Left forelimb (tissue), 1 donor: Measurements from ENCODE around the gene RFX3.

ENCODE experiments used
- DNase-seq: peaks from one replicate; pipeline ENCODE4 v3.0.0-alpha.2; 2018; ENCODE audit warnings: low spot score

RFX3 gene

GRCh38 chr9:3277200-3277599, 248.6 kb downstream of the RFX3 start:
- DNase-seq: no peak

- no peak for DNase-seq
Measured at GRCh38 chr9:3271581-3271980, 254.2 kb downstream of the RFX3 start.

GRCh38 chr9:3271157-3271556, 254.6 kb downstream of the RFX3 start:
- no peak for DNase-seq

- DNase-seq: no peak
Measured at GRCh38 chr9:3268223-3268622, 257.6 kb downstream of the RFX3 start.

- DNase-seq: no peak
Measured at GRCh38 chr9:3263698-3264097, 262.1 kb downstream of the RFX3 start.

- DNase-seq: no peak
Measured at GRCh38 chr9:3262826-3263529, 262.8 kb downstream of the RFX3 start.

- DNase-seq: no peak
Measured at GRCh38 chr9:3261484-3261883, 264.3 kb downstream of the RFX3 start.

- no peak for DNase-seq
Measured at GRCh38 chr9:3256571-3257330, 269.1 kb downstream of the RFX3 start.

- no peak for DNase-seq
Measured at GRCh38 chr9:3251309-3251708, 274.5 kb downstream of the RFX3 start.

- no peak for DNase-seq
Measured at GRCh38 chr9:3250741-3251140, 275.1 kb downstream of the RFX3 start.

- no peak for DNase-seq
Measured at GRCh38 chr9:3247211-3247610, 278.6 kb downstream of the RFX3 start.

GRCh38 chr9:3246241-3246640, 279.6 kb downstream of the RFX3 start:
- no peak for DNase-seq

GRCh38 chr9:3244963-3245653, 280.7 kb downstream of the RFX3 start:
- DNase-seq: no peak

- DNase-seq: no peak
Measured at GRCh38 chr9:3243683-3244082, 282.1 kb downstream of the RFX3 start.

GRCh38 chr9:3241290-3241689, 284.5 kb downstream of the RFX3 start:
- no peak for DNase-seq

GRCh38 chr9:3240656-3241268, 285.0 kb downstream of the RFX3 start:
- DNase-seq: no peak

GRCh38 chr9:3239240-3239639, 286.6 kb downstream of the RFX3 start:
- DNase-seq: no peak

GRCh38 chr9:3238236-3238635, 287.6 kb downstream of the RFX3 start:
- no peak for DNase-seq

- DNase-seq: no peak
Measured at GRCh38 chr9:3237121-3237520, 288.7 kb downstream of the RFX3 start.

GRCh38 chr9:3235497-3235896, 290.3 kb downstream of the RFX3 start:
- DNase-seq: no peak

GRCh38 chr9:3224931-3225330, 300.9 kb downstream of the RFX3 start:
- DNase-seq: no peak

- DNase-seq: no peak
Measured at GRCh38 chr9:3215658-3216057, 310.1 kb downstream of the RFX3 start.

- DNase-seq: no peak
Measured at GRCh38 chr9:3214741-3215140, 311.1 kb downstream of the RFX3 start.
